Endothelial cell of umbilical vein (primary cell): ENCODE data around the gene FOXL1.

Experiments used
- CTCF ChIP-seq, 2 donors: IDR thresholded peaks; 1 replicate in 1 of 2; 2 replicates in 1 of 2; pipeline ENCODE4 v1.5.1; 2011; ENCODE audit warnings: low read length in 2 of 2, mild to moderate bottlenecking in 2 of 2, moderate library complexity in 2 of 2, control low read depth in 1 of 2, inconsistent platforms in 1 of 2, low read depth in 1 of 2; ENCODE audit not compliant: insufficient read depth in 1 of 2; ENCODE audit errors: extremely low read depth in 1 of 2
- EZH2 ChIP-seq: IDR thresholded peaks from 2 replicates; pipeline ENCODE4 v1.6.1; 2012; ENCODE audit warnings: borderline replicate concordance, low read depth, mild to moderate bottlenecking, moderate library complexity, low read length, inconsistent platforms; ENCODE audit not compliant: severe bottlenecking
- JUN ChIP-seq: IDR thresholded peaks from 2 replicates; pipeline ENCODE4 v1.6.1; 2011; ENCODE audit warnings: borderline replicate concordance, low read depth; ENCODE audit not compliant: insufficient read length, insufficient read depth
- MAX ChIP-seq: IDR thresholded peaks from 2 replicates; pipeline ENCODE4 v1.6.1; 2011; ENCODE audit not compliant: insufficient read depth, insufficient read length
- POLR2A ChIP-seq: IDR thresholded peaks from 2 replicates; pipeline ENCODE4 v1.6.1; 2012; ENCODE audit warnings: low read depth, mild to moderate bottlenecking, control low read depth, low read length
- POLR2AphosphoS5 ChIP-seq: IDR thresholded peaks from 2 replicates; pipeline ENCODE4 v1.6.1; 2012; ENCODE audit warnings: low read depth, mild to moderate bottlenecking, control low read depth, low read length, moderate library complexity; ENCODE audit not compliant: insufficient read depth

- TF ChIP-seq CTCF (IDR thresholded peaks at IDR 0.05; ENCODE audit: extremely low read depth in 1 of 2, insufficient read depth in 1 of 2, low read depth in 1 of 2, low read length in 2 of 2) (no peak), EZH2 (no peak), POLR2A (no peak), POLR2AphosphoS5 (no peak), JUN (no peak), MAX (no peak)
Measured at GRCh38 chr16:86533767-86534351, 44.5 kb upstream of the FOXL1 start.
